ENCODE results near the gene CAMKMT. TPM values are rescaled to one million over a fixed set of nuclear protein-coding genes. Genes with fewer than 3 reads are reported as not detected.

CAMKMT gene
- total and polyA plus RNA-seq, 9 of the 15 experiments (the other 6 are each of a cell fraction or from before 2014, with no cell fraction given) = 1.6 to 15.3 (median 7.4) TPM

- TF ChIP-seq MYC (IDR thresholded peaks at IDR 0.05; ENCODE audit: low read depth, low read length) (no peak), MYC (CRISPR knock-in tag; IDR thresholded peaks at IDR 0.05; ENCODE audit: borderline replicate concordance, low read depth) (no peak), MAFF (IDR thresholded peaks at IDR 0.05; ENCODE audit: low read length) (no peak), PREB (CRISPR knock-in tag; IDR thresholded peaks at IDR 0.05) (no peak), CTBP1 (IDR thresholded peaks at IDR 0.05; ENCODE audit: borderline replicate concordance) (no peak), KLF6 (CRISPR knock-in tag; IDR thresholded peaks at IDR 0.05; ENCODE audit: borderline replicate concordance) (no peak), CBX3 (IDR thresholded peaks at IDR 0.05; ENCODE audit: borderline replicate concordance in 1 of 2, low read length in 2 of 2) (no peak)
- TF ChIP-seq, protein P1, sequence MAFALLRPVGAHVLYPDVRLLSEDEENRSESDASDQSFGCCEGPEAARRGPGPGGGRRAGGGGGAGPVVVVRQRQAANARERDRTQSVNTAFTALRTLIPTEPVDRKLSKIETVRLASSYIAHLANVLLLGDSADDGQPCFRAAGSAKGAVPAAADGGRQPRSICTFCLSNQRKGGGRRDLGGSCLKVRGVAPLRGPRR (CRISPR knock-in tag; IDR thresholded peaks at IDR 0.05) = no peak
These were observed 398.1 kb downstream of the CAMKMT start (continued) for GRCh38 chr2:44759823-44760222.

DNA sequence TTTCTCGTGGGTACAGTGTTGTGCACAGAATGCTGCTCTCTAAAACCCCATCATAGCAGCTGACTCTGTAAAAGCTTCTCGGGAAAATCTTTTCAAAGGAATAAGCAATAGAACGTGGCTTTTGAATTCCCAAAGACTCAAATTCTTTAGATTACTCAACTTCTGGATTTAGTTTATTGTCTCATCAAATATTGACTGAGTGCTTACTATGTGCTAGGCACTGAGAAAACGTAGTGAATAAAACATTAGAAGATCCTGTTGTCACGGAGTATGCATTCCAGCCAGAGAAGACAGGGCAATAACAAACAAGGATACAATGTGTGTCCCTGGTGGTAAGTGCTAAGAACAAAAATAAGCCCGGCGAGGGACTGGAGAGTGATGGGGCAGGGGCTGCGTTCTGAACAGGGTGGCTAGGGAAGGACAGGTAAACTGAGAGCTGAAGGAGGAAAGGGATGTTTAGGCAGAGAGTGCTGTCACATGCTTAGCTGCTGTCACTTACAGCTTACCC is 401.6 kb downstream of the CAMKMT start:
- H3K9me3 ChIP-seq (replicated peaks; ENCODE audit: control insufficient read depth, insufficient read depth, low read depth, low read length) = no peaks in the 10 kb centered on the region
- POLR2A ChIA-PET = interaction anchor here (0.6 to 2.1 kb wide), 2 partner anchors 17 to 38 kb away, joined by 4 to 9 read pairs; no protein-coding TSS in a partner anchor
- no peaks in the 10 kb centered on the region for H3K9me1 ChIP-seq (ENCODE audit: control insufficient read depth, insufficient read depth, low read length)
- H4K20me1 ChIP-seq (replicated peaks; ENCODE audit: control insufficient read depth, insufficient read depth, low read length) = no peaks in the 10 kb centered on the region
- intact Hi-C loops (cut with micrococcal nuclease) (no loop called here), in situ Hi-C loops (cut with MboI) (no loop called here)
- no peak overlapping the region for H3K27ac ChIP-seq (ENCODE audit: extremely low read depth, low read depth, low read length)
- BruUV-seq (replicated peaks) = no TSS peak
- no peaks in the 10 kb centered on the region for H3K36me3 ChIP-seq (ENCODE audit: control insufficient read depth, insufficient read depth, low read length)
- H3K4me1 ChIP-seq (replicated peaks in 1 of 2; ENCODE audit: control insufficient read depth in 2 of 2, insufficient read depth in 2 of 2, low read length in 2 of 2) = no peaks in the 10 kb centered on the region; a peak in 1 of 5 replicates
- CTCF ChIA-PET (ENCODE audit: low intra/inter-chr PET ratio) = no interaction called here
- H3K9ac ChIP-seq (ENCODE audit: insufficient read depth in 1 of 2, low read depth in 2 of 2, low read length in 2 of 2) = no peak overlapping the region
- no peak overlapping the region for H3K4me2 ChIP-seq (ENCODE audit: insufficient read depth, low read length)
- no peaks in the 10 kb centered on the region for H3K79me2 ChIP-seq (ENCODE audit: control insufficient read depth, insufficient read depth, low read length)
- DNase-seq (ENCODE audit: extremely low read depth in 1 of 4, low spot score in 3 of 4) (no peak), ATAC-seq (no peak), FAIRE-seq (no peak)
- TF ChIP-seq MAFG (tag; conservative IDR thresholded peaks at IDR 0.05) = no peak
- TF ChIP-seq, protein P2, sequence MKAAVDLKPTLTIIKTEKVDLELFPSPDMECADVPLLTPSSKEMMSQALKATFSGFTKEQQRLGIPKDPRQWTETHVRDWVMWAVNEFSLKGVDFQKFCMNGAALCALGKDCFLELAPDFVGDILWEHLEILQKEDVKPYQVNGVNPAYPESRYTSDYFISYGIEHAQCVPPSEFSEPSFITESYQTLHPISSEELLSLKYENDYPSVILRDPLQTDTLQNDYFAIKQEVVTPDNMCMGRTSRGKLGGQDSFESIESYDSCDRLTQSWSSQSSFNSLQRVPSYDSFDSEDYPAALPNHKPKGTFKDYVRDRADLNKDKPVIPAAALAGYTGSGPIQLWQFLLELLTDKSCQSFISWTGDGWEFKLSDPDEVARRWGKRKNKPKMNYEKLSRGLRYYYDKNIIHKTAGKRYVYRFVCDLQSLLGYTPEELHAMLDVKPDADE (conservative IDR thresholded peaks at IDR 0.05; ENCODE audit: control insufficient read depth, low read depth, low read length) = no peak
- no peak for TF ChIP-seq HCFC1 (IDR thresholded peaks at IDR 0.05; ENCODE audit: low read depth, low read length)
- no peak for TF ChIP-seq ZNF717 (CRISPR knock-in tag; IDR thresholded peaks at IDR 0.05)
- TF ChIP-seq HNRNPUL1 (IDR thresholded peaks at IDR 0.05; ENCODE audit: low read length) = no peak
- H2AFZ ChIP-seq (ENCODE audit: low read depth, low read length) = no peak overlapping the region
- no peak overlapping the region for H3K4me3 ChIP-seq
- peaks cover 5 to 6% of the 10 kb centered on the region in 2 experiments; a peak in 4 of 5 replicates for H3K27me3 ChIP-seq (ENCODE audit: control insufficient read depth in 2 of 2, insufficient read depth in 2 of 2, low read length in 2 of 2)
- 2% methylated on average over 8 of the region's 8 CpGs for whole genome bisulfite sequencing (ENCODE audit: insufficient coverage, low coverage, missing lambda C conversion rate)
